Activated T-cell treated with anti-CD3 and anti-CD28 coated beads for 4 hours (primary cell): ENCODE measurements around the gene CCDC88C.

Experiments
- DNase-seq: peaks from one replicate; pipeline ENCODE4 v3.0.0-alpha.2; 2020

CCDC88C gene

DNA sequence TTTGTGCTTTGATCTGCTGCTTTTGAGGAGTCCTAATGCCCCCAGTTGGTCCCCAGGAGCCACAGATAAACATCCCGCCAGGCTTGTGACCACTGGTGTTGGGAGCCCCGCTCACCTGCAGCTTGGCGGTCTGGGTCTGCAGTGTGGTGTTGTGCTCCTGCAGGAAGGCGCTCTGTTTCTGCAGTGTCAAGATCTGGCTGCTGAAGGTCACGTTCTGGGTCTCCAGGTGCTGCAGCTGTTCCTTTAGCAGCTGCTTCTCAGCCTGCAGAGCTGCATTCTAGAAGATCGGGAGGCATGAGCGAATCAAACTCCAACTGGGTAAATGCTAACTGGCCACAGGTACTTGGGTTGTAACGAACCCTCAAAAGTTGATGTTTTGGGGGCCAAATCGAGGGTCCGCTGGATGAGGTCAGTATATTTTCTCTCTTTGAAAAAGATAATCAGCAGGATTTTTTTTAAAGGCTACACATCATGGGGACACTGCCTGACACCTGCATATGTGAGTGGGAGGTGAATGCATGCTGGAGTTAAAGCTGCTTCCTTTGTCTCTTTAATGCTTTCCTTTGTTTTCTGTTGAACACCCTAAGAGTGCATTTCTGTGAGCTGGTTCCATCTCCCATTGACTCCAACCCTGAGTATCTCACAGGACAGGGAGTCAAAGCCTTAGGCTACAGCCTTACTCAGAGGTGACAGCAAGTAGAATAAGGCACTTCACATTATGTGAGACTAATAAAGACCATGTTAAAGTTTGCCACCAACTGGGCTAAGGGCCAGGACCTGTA lies 111.8 kb downstream of the CCDC88C start:
- DNase-seq: no peak

DNA sequence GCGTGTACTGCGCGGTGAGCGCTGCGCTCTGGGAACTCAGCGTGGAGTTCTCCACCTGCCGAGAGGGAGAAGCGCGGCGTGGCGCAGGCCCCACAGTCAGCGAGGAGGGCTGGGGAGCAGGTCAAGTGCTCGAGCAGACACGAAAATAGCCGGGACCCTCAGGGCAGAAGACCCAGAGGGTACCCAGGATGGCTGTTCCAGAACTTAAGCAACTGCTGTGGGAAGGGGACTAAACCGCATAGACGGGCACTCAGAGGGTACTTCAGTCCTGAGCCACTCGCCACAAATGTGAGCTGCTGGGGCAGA lies 113.7 kb downstream of the CCDC88C start:
- DNase-seq: no peak

DNA sequence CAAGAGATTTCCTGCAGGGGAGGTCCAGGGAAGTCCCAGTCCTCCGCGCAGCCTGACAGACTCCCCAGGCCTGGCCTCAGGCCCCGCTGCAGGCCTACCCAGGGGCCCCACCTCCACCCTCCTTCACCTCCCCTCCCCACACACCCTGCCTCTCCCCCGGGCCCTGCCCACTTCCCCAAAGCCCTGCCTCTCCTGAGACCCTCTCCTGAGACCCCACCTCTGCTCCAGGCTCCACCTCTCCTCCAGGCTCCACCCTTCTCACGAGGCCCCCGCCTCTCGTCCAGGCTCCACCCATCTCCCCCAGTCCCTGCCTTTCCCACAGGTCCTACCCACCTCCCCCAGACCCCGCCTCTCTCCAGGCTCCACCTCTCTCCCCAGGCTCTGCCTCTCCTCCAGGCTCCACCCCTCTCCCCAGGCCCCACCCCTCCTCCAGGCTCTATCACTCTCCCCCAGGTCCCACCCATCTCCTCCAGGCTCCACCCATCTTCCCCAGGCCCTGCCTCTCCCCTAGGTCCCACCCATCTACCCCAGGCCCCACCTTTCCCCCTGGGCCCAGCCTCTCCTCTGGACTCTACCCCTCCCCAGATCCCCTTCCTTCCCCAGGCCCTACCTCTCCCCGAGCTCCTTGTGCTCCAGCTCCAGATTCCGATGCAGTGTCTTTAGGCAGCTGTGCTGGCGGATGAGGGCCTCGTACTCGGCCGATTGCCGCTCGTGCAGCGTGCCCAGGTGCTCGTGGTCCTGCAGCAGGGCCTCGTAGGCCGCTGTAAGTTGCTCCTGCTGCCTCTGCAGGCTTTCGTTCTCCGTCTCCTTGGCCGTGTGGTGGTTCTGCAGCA lies 114.3 kb downstream of the CCDC88C start:
- DNase-seq: no peak

DNA sequence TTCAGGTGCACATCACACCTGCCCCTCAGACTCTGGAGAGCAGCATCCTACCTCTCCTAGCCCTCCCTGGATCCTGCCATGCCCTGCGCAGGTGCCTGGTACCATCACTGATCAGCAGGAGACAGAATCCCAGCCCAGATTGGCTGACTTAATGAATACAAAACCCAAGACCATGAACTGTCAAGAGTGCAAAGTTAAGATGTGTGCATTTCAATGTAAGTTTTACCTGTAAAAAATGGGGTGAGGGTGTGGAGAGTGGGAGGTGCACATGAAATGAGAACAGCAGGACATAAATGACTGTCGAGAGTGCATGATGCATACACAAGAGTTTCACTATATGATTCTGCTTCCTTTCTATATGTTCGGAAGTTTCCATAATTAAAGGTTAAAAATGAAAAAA lies 115.2 kb downstream of the CCDC88C start:
- no peak for DNase-seq

DNA sequence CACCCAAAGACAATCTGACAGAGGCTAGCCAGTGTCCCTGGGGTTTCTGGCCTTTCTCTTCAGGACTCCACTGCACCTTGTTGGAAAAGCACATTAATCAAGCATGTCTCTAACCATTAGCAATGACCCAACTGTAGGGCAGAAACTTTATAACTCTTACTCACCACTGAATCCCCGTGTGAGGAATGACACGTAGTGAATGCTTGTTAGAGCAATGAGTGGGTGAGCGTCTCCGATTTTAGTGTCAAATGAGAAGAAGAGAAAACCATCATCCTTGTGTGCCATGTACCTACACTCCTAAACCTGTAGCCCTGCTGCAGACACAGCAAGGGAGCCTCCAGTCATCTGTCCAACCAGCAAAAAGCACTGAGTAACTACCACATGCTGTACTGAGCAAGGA lies 116.7 kb downstream of the CCDC88C start:
- no peak for DNase-seq

DNA sequence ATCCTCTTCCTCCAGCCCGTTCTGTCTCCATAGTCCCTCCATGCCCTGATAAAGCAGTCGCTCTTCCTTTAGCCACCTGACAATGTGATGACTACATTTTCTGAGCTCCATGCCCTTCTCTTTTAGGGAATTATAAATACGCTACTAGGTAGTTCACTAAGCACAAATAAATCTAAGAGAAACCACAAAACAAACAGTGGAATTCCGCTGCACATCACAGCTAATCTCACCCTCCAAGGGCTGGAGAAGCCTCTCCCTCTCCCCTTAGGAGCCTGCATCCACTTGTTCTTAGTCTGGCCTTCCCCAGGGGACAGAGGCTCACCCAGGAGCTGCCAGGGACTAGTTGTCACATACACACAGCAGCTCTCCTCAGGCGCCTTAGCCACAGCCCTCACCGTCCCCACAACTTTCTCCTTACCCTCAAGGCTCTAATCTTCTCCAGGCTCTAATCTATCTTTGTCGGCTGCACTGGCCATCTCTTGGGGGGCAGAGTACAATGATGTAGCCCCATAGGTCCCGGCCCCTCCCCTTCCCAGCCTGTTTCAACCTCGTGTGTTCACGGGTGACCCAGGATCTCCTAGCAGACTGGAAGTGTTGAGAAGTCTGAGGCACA lies 117.2 kb downstream of the CCDC88C start:
- DNase-seq: no peak

DNA sequence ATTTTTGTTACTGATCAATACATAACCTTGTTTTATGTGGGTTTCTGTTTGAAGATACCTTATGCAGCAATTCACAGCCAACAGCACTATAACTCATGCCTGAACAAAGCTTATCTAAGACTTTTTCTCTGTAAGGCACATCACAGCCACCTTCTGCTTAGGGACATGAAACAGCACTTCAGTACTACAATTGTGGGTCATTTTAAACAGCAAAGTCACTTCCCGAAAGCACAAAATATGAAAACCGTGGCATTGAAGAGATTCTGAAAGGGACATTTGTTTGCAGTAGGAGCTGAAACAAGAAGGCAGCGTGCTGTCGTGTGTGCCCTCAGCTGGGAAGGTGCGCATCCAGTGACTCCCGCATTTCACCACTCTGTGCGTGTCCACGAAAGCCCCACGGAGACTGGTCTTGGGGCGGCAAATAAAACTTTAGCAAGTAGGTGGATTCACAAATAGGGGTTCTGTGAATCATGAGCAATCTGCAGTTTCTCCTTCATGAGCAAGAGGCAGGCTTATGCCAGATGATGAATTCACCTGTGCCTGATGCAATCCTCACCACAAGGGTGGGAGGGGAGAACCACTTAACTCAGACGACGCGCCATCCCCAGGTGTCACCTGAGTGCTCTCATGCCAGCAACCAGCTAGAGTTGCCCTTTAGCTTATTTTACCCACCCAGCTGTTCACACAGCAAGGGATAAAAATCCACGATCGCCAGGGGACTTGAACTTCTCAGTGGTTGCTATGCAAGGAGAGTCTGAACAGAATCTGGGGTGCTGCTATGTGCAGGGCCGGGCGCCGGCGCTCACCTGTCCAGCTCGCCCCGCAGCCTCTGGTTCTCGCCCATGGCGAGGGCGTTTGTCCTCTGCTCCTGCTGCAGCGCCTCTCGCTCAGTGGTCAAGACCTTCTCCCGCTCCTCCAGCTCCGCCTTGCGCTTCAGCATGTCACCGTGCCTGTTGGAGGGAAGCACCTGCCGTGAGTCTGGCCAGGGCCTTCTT lies 118.2 kb downstream of the CCDC88C start:
- no peak for DNase-seq

DNA sequence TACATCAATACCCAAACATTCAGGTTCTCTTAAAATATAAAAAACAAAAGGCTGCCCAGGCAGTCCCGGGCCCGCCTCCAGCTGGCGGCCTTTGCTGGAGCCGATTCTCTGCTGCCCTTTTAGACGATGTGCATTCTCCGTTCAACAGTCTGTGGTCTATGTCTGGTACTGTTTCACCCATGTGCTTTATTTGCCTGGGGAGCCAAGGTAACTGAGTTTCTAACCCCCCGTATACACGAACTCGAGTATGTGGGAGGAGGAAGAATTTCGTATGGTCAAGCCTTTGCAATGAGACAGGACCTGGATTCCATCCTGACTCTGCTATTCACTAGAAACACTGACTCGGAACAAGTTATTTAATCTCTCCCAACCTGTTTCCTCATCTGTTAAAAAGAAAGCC lies 119.0 kb downstream of the CCDC88C start:
- DNase-seq: no peak

DNA sequence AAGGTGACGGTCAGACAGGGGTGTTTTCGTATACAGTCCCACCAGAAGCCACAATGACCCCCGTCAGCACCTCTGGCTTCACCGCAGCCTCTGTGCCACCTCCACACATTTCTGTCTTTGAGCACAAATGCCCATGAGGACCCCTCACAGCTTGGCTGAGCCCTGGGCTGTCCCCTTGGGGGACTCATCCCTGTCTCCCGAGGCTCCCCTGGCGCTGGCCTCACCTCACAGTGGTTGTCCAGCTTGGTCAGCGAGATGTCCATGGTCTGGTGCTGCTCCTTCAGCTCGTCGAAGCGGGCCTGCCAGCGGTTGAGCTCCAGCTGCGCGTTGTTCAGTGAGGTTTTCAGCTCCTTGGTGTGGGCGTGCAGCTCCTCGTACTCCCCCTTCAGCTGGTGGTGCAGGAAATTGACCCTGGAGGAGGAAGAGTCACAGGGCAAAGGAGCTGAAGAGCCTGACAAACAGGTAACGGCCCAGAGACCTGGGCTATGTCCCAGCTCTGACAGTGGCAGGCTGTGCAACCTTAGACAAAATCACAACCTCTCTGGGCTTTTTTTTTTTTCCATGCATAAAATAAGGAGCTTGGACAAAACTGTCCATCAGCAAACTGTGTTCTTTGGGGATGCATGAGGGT lies 120.4 kb downstream of the CCDC88C start:
- no peak for DNase-seq

DNA sequence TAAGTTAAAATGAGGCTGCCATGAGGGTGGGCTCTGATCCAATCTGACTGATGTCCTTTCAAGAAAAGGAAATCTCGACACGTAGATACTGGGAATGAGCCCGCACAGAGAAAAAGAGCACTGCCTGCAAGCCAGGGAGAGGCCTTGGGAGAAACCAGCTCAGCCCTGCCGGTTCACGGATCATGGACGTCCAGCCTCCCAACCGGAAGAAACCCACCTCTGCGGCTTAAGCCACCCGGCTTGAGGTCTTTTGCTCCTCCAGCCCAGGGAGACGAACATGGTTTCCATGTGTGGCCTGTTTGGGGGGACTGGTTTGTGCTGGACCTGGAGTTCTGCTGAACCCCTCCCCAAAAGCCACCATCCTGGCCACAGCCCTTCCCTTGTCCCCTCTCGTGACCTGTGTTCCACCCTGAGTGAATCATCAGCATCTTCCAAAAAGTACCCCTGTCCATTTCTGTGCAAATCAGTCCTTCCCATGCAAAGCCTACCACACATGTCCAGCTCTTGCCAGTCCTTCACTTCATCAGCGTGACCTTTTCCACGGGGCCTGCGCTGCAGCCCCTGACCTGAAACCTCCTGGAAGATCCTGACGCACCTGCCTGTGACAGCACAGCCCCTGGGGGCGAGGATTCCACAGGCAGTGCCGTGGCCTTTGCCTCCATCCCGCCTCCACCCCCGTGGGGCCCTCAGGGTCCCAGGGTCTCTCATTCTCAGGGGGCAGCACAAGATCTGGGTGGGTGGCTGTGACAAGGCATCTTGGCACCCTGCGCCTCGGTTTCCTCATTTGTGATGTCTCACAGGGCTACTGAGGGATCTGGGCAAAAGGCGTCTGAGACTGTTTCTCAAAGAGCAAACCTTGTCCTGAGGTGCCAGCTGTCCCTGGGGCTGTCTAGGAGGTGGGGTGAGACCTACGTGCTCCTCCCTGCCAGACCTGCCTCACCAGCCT lies 121.5 kb downstream of the CCDC88C start:
- DNase-seq: no peak

DNA sequence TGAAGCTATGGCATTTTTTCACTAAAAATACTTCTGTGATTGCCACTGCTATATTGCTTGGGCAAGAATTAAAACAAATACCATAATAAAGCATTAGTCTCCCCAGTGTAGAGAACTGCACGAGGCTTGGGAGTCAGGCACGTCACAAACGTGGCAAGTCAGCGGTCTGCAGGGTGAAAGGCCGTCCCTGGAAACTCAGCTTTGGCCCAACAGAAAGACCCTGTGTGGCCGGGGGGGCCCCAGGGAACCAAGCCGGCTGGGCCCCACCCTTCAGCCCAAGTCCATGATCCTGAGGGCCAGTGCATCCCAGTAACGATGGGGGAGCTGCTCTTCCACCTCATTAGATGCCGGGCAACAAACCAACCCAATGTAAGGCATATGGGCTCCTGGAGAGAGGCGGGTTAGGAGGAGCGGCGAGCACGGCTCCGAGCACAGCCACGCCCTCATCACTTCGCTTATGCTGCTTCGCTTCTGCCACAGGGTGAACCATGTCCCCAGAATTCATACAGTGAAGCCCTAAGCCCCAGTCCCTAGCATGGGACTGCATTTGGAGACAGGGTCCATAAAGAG lies 122.3 kb downstream of the CCDC88C start:
- DNase-seq: no peak

DNA sequence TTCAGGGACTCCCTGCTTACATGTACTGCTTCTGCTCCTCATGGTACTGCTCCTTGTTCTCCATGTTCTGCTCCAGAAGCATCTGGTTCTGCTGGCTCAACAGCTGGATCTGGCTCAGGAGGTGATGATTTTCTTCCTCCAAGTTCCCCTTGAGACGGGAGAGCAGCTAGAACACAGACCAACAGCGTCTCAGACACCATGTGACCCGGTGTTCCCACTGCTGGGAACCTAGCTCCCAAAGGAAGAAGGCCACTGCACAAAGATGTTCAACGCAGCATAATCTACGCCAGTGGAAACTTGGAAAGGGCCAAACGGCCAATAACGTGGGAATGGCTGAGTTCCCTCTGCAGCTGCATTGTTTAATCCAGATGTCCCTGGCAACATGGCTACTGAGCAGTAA lies 123.5 kb downstream of the CCDC88C start:
- no peak for DNase-seq

DNA sequence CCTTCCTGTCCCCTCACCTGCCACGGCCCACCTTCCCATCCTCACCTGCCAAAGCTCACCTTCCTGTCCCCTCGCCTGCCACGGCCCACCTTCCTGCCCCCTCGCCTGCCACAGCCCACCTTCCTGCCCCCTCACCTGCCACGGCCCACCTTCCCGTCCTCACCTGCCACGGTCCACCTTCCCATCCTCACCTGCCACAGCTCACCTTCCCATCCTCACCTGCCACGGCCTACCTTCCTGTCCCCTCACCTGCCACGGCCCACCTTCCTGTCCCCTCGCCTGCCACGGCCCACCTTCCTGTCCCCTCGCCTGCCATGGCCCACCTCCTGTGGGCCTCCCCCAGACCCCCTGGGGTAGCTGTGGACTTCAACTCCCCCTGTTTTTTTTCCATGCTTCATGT lies 124.3 kb downstream of the CCDC88C start:
- DNase-seq: no peak

DNA sequence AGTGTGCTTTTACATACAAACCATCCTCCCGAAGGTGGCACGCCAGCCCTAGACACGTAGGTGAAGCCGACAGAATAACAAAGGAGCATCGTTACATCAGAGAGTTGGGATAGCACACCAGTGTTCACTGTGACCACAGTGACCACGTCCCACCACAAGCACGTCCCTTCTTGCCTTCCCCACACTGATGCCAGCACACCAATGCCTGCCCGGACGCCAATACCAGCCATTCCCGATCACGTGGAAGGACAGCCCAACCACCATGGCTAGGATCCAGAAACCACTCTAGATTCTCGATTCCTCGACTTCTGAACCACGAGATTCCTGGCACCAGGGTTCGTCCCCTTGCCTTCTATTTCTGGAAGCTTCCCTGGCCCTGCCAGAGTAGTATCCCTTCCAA lies 125.1 kb downstream of the CCDC88C start:
- no peak for DNase-seq

DNA sequence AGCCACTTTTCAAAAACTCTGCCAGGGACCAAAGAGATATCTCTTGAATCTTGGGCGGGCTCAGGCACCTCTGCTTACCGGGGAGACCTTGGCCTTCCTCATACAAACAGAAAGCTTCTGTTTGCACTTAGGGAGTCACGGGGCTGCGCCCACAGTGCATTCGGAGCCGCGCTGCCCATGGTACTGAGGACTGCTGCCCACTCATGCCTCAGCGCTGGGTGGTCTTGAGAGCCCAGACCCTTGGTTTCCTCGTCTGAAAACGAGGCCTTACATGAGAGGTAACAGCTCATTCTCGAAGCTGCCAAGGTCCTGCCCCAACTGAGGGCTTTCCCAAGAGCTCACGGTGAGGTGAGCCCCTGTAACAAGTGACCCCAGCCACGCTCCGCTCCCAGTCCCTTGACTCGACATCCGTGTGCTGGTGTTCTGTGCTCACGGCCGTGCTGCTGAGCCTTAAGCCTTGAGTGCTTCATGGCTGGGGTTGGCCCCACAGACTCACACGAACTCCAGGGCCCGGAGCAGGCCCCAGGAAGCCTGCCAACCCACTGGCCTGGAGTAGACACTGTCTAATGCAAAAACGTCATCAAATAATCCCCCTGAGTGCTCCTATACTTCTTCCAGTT lies 125.7 kb downstream of the CCDC88C start:
- no peak for DNase-seq

DNA sequence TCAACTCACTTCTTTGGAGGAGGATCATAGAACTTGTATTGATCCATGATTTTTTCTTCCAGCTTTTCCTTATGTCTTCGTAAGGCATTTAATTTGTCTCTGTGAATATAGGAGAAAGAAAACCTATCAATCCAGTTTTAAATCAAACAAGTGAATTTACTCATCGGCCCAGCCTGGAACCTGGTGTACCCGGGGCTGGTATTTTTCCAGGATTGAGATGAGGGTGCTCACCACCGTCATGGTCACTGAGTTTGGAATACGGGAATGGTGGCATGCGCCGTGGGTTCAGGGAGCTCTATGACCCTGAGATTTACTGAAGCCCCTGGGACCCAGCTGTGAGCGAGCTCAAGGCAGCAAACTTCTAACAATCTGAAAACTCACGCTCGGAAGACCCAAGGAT lies 126.6 kb downstream of the CCDC88C start:
- DNase-seq: no peak

DNA sequence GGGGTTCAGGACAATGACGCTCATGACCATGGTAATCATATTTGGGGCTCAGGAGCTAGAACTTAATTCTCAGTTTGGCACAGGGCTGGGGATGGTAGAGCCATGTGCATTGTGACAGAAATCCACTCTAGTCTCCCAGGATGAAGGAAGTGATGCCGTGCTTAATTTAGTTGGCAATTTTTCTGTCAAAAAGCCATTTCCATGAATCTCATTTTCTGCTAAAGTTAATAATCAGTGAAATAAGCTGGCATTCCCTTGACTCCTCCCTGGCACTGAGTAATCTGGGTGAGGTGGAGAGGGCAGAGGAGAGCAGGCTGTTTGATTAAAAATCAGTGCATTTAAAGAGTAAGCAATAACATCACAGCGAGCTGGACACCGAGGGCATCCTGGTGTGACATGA lies 128.2 kb downstream of the CCDC88C start:
- no peak for DNase-seq

DNA sequence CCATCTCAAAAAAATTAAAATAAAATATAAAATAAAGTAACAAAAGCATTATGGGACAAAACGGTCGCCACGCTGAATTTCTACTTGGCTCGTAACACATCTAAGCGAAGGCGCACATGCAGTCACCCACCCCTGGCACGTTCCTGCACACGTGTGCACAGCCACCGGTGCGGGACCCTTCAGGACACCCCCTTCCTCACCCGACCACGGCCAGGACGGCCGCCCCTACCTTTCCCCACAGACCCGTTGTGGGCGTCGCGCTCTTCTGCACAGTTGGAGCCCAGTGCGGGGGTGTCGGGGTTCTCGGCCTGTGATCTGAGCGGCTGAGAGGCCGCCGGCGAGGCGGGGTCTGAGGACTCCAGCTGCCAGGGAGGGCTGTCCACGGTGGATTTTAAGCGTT lies 128.7 kb downstream of the CCDC88C start:
- no peak for DNase-seq

DNA sequence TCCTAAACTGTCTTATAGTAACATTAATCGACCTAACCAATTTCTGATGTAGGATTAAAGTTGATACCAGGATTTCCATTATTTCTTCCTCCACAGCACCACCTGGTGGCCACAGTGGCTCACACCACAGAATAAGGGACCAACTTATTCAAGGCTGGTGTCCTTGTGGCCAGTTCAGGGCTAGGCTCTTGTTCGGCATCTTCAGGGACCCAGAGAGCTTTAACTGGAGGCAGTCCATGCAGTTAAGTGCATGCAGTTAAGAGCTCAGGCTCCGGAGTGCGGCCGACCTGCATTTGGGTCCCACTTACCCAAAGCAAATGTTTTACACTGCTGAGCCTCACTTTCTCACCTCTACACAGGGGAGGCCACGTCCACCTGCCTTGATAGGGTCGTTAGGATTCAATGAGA lies 131.1 kb downstream of the CCDC88C start:
- peak; percentile 87 for DNase-seq

DNA sequence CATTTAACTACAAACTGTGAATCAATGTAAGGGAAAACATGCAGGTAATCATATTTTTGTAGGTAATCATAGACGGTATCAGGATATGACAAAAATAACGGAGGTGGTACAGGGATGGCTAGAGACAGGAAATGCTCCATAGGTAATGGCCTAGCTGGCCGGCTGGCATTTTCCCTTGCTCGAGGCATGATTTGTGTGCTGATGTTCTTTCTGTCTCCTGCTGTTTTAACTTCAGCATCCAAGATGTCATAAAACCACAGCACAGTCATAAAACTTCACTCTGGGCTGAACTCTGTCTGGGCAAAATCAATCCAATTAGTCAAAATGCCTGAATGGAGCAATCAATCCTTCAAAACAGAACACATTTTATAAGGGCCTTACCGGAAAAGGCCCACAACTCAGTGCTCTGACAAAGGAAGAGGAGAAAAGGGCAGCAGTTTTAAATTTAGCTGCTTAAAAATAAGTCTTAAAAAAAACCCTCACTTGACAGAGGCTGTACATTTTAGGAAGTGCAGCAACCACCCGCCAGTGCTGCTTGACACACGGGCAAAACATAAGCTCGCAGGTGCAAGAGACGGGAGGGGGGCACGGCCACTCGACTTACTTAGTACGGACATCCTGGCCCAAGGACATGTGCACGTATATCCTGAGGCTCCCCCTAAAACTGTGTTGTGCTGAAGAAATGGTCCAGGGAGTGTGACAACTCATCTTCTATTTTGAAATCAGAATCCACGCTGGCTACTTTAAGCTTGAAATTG lies 132.7 kb downstream of the CCDC88C start:
- no peak for DNase-seq
